KMS-11 (cell line): ENCODE measurements around the gene ANXA2.

Experiments
- H2AFZ ChIP-seq: fragments of 200-600 bp; sonication (generic); 2 replicates; pipeline ENCODE4 v1.6.1; 2016; ENCODE audit warnings: antibody characterized with exemption, mixed run types, low read depth
- H3K27ac ChIP-seq: fragments of 200-600 bp; sonication (generic); 2 replicates; pipeline ENCODE4 v1.6.1; 2016; ENCODE audit warnings: mild to moderate bottlenecking, mixed run types
- H3K27me3 ChIP-seq: fragments of 200-600 bp; sonication (generic); 2 replicates; pipeline ENCODE4 v1.6.1; 2017; ENCODE audit warnings: mild to moderate bottlenecking, low read depth, mixed run types, moderate library complexity; ENCODE audit not compliant: insufficient read depth
- H3K36me3 ChIP-seq: fragments of 200-600 bp; sonication (generic); 2 replicates; pipeline ENCODE4 v1.6.1; 2017; ENCODE audit warnings: mild to moderate bottlenecking, mixed run types; ENCODE audit not compliant: insufficient read depth
- H3K4me1 ChIP-seq: fragments of 200-600 bp; sonication (generic); 2 replicates; pipeline ENCODE4 v1.6.1; 2016; ENCODE audit warnings: mild to moderate bottlenecking, low read depth, mixed run types; ENCODE audit not compliant: poor library complexity, severe bottlenecking
- H3K4me2 ChIP-seq: fragments of 200-600 bp; sonication (generic); 2 replicates; pipeline ENCODE4 v1.7.0; 2016; ENCODE audit warnings: mild to moderate bottlenecking, mixed run types
- H3K4me3 ChIP-seq: fragments of 200-600 bp; sonication (generic); IDR thresholded peaks from 2 replicates; pipeline ENCODE4 v1.6.1; 2017; ENCODE audit warnings: low read depth, low read length, mixed read lengths; ENCODE audit not compliant: insufficient read depth
- H3K79me2 ChIP-seq: fragments of 200-600 bp; sonication (generic); 2 replicates; pipeline ENCODE4 v1.6.1; 2016; ENCODE audit warnings: low read depth, mixed run types; ENCODE audit not compliant: insufficient read depth
- H3K9ac ChIP-seq: fragments of 200-600 bp; sonication (generic); 2 replicates; pipeline ENCODE4 v1.6.1; 2016; ENCODE audit warnings: mild to moderate bottlenecking, mixed run types
- H4K20me1 ChIP-seq: fragments of 200-600 bp; sonication (generic); 2 replicates; pipeline ENCODE4 v1.6.1; 2016; ENCODE audit warnings: mild to moderate bottlenecking, mixed run types; ENCODE audit not compliant: insufficient read depth
- CTCF ChIP-seq: fragments of 200-600 bp; sonication (generic); conservative IDR thresholded peaks from 2 replicates; pipeline ENCODE4 v1.6.1; 2017; ENCODE audit warnings: low read depth, mild to moderate bottlenecking, antibody characterized with exemption, low read length, moderate library complexity, mixed read lengths

Gene ANXA2

DNA sequence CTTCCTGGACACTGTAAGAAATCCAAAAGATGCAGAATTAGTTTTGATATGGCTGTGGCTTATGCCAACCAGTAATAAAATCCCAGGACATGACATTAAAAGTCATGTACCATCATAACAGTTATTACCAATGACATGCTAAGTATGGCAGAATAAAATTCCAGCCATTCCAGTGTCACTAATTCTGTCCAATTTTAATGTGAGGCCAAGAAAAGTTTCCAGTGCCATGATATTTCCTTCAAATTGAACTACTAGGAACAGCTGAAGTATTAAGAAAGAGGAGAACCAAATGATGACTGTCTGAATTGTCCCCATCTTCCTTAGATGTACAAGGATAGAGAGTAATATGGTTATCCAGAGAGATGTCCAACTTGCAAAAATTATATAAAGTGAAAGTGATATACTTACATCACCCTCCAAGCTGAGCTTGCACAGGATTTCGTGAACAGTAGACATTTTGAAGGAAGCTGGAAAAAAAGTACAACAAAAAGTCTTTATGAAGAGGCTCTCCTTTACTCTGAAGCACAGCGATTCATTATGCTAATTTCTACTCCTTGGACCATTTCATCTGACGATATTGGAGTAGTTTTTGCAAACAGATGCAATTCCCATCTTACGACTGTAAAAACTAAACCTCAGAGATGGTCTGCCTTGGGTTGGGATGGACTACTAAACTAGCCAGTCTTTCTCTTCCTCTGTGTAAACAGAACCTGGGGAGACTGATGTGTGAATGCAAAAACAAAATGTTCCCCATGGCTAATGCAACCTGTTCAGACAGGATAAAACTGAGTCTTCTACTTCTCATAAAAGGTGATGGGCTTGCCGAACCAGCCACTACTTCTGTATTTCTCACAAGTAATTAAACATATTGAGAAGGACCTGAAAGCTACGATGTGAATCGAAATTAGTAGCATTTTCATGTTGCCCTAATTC lies 11.9 kb downstream of the ANXA2 start:
- H4K20me1 ChIP-seq = peaks cover 8% of the 10 kb centered on the region; the same call in 1 of the 2 replicates
- no peak overlapping the region for H3K27ac ChIP-seq
- no peak overlapping the region for H3K4me2 ChIP-seq
- TF ChIP-seq CTCF = no peak
- H3K4me3 ChIP-seq = no peak overlapping the region
- H3K36me3 ChIP-seq = no peaks in the 10 kb centered on the region
- H3K9ac ChIP-seq = no peak overlapping the region
- no peak overlapping the region for H2AFZ ChIP-seq
- peaks cover 29% of the 10 kb centered on the region for H3K4me1 ChIP-seq
- H3K79me2 ChIP-seq = peaks cover 66% of the 10 kb centered on the region
- no peaks in the 10 kb centered on the region for H3K27me3 ChIP-seq

DNA sequence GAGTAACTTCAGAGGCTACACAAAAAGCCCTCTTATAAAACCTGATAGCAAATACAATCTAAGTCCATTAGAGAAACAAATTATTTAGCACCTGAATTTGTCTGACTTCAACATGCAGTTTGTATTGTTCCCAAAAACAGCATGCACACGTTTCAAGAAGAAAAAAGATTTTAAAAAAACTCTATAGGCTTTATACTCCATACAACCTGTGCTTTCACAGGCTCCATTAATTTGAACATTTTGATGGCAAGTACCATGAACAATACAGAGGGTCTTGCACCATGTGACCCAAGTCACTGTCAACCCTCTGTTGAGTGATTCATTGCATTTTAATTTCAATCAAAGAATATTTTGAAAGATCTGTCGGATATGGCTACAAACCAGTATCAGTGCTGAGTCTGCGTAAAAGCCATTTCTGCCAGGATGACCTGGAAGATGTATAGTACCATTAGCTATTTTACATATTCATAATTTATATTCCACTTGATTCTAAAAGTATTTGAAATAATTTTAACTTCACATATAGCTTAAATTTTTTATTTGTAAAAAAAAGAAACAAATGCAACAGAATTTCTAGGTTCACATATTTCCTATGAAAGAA lies 13.2 kb downstream of the ANXA2 start:
- H3K4me2 ChIP-seq = no peak overlapping the region
- no peak for TF ChIP-seq CTCF
- no peaks in the 10 kb centered on the region for H3K36me3 ChIP-seq

DNA sequence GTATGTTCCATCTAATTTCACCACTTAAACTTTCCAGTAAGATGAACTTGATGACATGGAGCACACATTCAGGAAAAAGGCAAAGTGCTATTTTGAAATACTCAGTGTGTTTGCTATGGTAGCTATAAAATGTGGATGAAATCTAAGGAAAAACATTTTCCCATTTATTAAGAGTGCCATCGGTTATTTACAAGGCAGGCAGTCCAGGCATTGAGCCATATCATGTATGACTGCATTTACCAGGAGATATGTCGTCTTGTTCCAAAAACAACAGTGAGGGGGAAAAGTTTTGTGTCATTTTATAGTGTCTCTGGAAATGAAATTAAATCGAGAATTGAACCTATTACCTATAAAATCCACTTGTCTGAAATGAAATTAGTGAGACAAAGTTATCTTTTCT lies 13.7 kb downstream of the ANXA2 start:
- TF ChIP-seq CTCF = no peak
- Histone ChIP-seq H4K20me1 (0 out of 2 replicates have a peak, but pooled peaks cover 8% of the 10 kb centered on the region), H3K4me3 (no peak overlapping the region), H3K4me2 (no peak overlapping the region), H3K9ac (no peak overlapping the region), H3K36me3 (no peaks in the 10 kb centered on the region), H3K27me3 (no peaks in the 10 kb centered on the region), H3K4me1 (peaks cover 10% of the 10 kb centered on the region), H2AFZ (no peak overlapping the region), H3K27ac (no peak overlapping the region), H3K79me2 (peaks cover 51% of the 10 kb centered on the region)

More for the DNA sequence above, 13.2 kb downstream of the ANXA2 start:
- Histone ChIP-seq H3K27me3 (no peaks in the 10 kb centered on the region), H2AFZ (no peak overlapping the region), H3K4me3 (no peak overlapping the region), H3K4me1 (peaks cover 16% of the 10 kb centered on the region), H3K9ac (no peak overlapping the region), H3K27ac (no peak overlapping the region), H3K79me2 (peaks cover 54% of the 10 kb centered on the region), H4K20me1 (0 out of 2 replicates have a peak, but pooled peaks cover 8% of the 10 kb centered on the region)

- no peak for TF ChIP-seq CTCF
- Histone ChIP-seq H3K27me3 (no peaks in the 10 kb centered on the region), H2AFZ (no peak overlapping the region), H3K9ac (no peak overlapping the region), H3K4me2 (no peak overlapping the region), H3K36me3 (no peaks in the 10 kb centered on the region), H3K27ac (no peak overlapping the region), H4K20me1 (0 out of 2 replicates have a peak, but pooled peaks cover 5% of the 10 kb centered on the region), H3K4me1 (peaks cover under 1% of the 10 kb centered on the region), H3K79me2 (peaks cover 41% of the 10 kb centered on the region), H3K4me3 (no peak overlapping the region)
These were observed 14.8 kb downstream of the ANXA2 start for GRCh38 chr15:60382773-60383674.
